HepG2 (cell line): ENCODE measurements around the gene RSAD1. TPM values are rescaled to one million over a fixed set of nuclear protein-coding genes. Genes with fewer than 3 reads are reported as not detected.

ENCODE experiments used
- ATAC-seq: fragments of 200-7000 bp; cut with Tn5 transposase; 3 replicates; pipeline ENCODE4 v1.9.1; 2020; ENCODE audit warnings: mild to moderate bottlenecking, moderate library complexity
- BruUV-seq: library from RNA; stranded (reverse); fragments of 400-500 nt; replicated peaks from 2 replicates; lab custom pipeline; 2021; lab: Mats Ljungman, UMichigan
- CTCF ChIA-PET: fragments of 300-600 bp; formaldehyde crosslinking; extraction: SDS; loops from one replicate; lab custom pipeline; 2021; ENCODE audit warnings: low total read pairs, inconsistent platforms, low intra/inter-chr PET ratio; lab: Yijun Ruan, JAX
- POLR2A ChIA-PET: fragments of 350-600 bp; sonication (Branson Sonifier 250); formaldehyde crosslinking; loops from one replicate; lab custom pipeline; 2020; ENCODE audit warnings: antibody characterized with exemption, inconsistent platforms; lab: Yijun Ruan, JAX
- DNase-seq: peaks from one replicate; pipeline ENCODE4 v3.0.0-alpha.2; 2015; ENCODE audit warnings: low spot score
- FAIRE-seq: peaks from 3 replicates; lab custom pipeline; 2011; peaks lifted over from hg19 to GRCh38; lab: Jason Lieb, UNC
- H2AFZ ChIP-seq: one replicate; pipeline ENCODE4 v1.6.1; 2011; ENCODE audit warnings: low read length, inconsistent platforms
- H3K27ac ChIP-seq: fragments of 300-600 bp; 3 replicates; pipeline ENCODE4 v1.8.0; 2011; ENCODE audit warnings: mixed run types, mild to moderate bottlenecking, mixed read lengths, low read length, inconsistent platforms; ENCODE audit not compliant: insufficient read depth; ENCODE audit errors: extremely low read length
- H3K27me3 ChIP-seq, 2 experiments: fragments of 200-600 bp in 1 of 2; 2 replicates in 1 of 2; 3 replicates in 1 of 2; pipeline versions ENCODE4 v1.6.0 to v1.8.0; 2011; ENCODE audit warnings: low read length in 2 of 2, mild to moderate bottlenecking in 2 of 2, moderate library complexity in 2 of 2, inconsistent platforms in 1 of 2; ENCODE audit not compliant: insufficient read depth in 2 of 2, control insufficient read depth in 1 of 2
- H3K36me3 ChIP-seq, 2 experiments: fragments of 200-600 bp in 1 of 2; replicated peaks in 1 of 2; 2 replicates in 1 of 2; 3 replicates in 1 of 2; pipeline versions ENCODE4 v1.5.1 to v1.8.0; 2011; ENCODE audit warnings: low read length in 2 of 2, inconsistent platforms in 1 of 2; ENCODE audit not compliant: insufficient read depth in 2 of 2, control insufficient read depth in 1 of 2
- H3K4me1 ChIP-seq: 2 replicates; pipeline ENCODE4 v1.5.1; 2012; ENCODE audit warnings: low read length, inconsistent platforms; ENCODE audit not compliant: insufficient read depth
- H3K4me2 ChIP-seq: 2 replicates; pipeline ENCODE4 v1.6.0; 2011; ENCODE audit warnings: low read depth, low read length, inconsistent platforms
- H3K4me3 ChIP-seq, 3 experiments: fragments of 200-600 bp in 1 of 3; sonication (generic), shearing (Covaris generic) in 1 of 3; replicated peaks in 1 of 3; 2 replicates each; pipeline ENCODE4 v1.5.1; 2011 to 2016; ENCODE audit warnings: low read length in 3 of 3, inconsistent platforms in 2 of 3, low read depth in 2 of 3, mild to moderate bottlenecking in 2 of 3, control low read depth in 1 of 3, mixed read lengths in 1 of 3; ENCODE audit not compliant: insufficient read depth in 1 of 3
- H3K79me2 ChIP-seq: one replicate; pipeline ENCODE4 v1.6.1; 2011; ENCODE audit warnings: low read length, inconsistent platforms; ENCODE audit not compliant: insufficient read depth
- H3K9ac ChIP-seq: 2 replicates; pipeline ENCODE4 v1.6.0; 2011; ENCODE audit warnings: mild to moderate bottlenecking, low read depth, low read length, inconsistent platforms; ENCODE audit not compliant: insufficient read depth
- H3K9me3 ChIP-seq: 2 replicates; pipeline ENCODE4 v1.5.1; 2012; ENCODE audit warnings: mild to moderate bottlenecking, low read length
- H4K20me1 ChIP-seq: 2 replicates; pipeline ENCODE4 v1.6.0; 2011; ENCODE audit warnings: inconsistent platforms, mild to moderate bottlenecking, low read length, moderate library complexity; ENCODE audit not compliant: insufficient read depth
- ATF2 ChIP-seq: sonication (generic); formaldehyde crosslinking; IDR thresholded peaks from 2 replicates; pipeline ENCODE4 v1.4.0; 2020; ENCODE audit warnings: missing genetic modification reagents
- ELK4 ChIP-seq: sonication (generic); formaldehyde crosslinking; IDR thresholded peaks from 2 replicates; pipeline ENCODE4 v1.9.0; 2021; ENCODE audit warnings: missing genetic modification reagents, borderline replicate concordance
- GMEB1 ChIP-seq: sonication (generic); formaldehyde crosslinking; IDR thresholded peaks from 2 replicates; pipeline ENCODE4 v1.5.1; 2020; ENCODE audit warnings: missing genetic modification reagents, mild to moderate bottlenecking, borderline replicate concordance
- HNRNPL ChIP-seq: fragments of 200-400 bp; formaldehyde crosslinking; IDR thresholded peaks from 2 replicates; pipeline ENCODE4 v1.6.1; 2017; ENCODE audit warnings: mild to moderate bottlenecking, low read depth, low read length
- NFE2 ChIP-seq: sonication (generic); formaldehyde crosslinking; IDR thresholded peaks from 2 replicates; pipeline ENCODE4 v1.4.0; 2020; ENCODE audit warnings: missing genetic modification reagents
- NRL ChIP-seq: sonication (generic); formaldehyde crosslinking; IDR thresholded peaks from 2 replicates; pipeline ENCODE4 v1.5.0; 2020; ENCODE audit warnings: missing genetic modification reagents, mild to moderate bottlenecking, moderate library complexity, borderline replicate concordance
- PLRG1 ChIP-seq: fragments of 450-650 bp; conservative IDR thresholded peaks from 2 replicates; pipeline ENCODE4 v1.6.1; 2016
- RBM39 ChIP-seq: fragments of 200-400 bp; formaldehyde crosslinking; IDR thresholded peaks from one replicate; pipeline ENCODE4 v1.6.1; 2018; ENCODE audit warnings: antibody characterized with exemption, mild to moderate bottlenecking, low read depth, low read length; ENCODE audit not compliant: poor library complexity, severe bottlenecking
- SRY ChIP-seq: sonication (generic); formaldehyde crosslinking; IDR thresholded peaks from 2 replicates; pipeline ENCODE4 v1.8.0; 2022; ENCODE audit warnings: mild to moderate bottlenecking, missing genetic modification reagents
- TFAP4 ChIP-seq: sonication (generic); IDR thresholded peaks from 2 replicates; pipeline ENCODE4 v1.6.1; 2016; ENCODE audit warnings: low read depth, borderline replicate concordance
- THAP7 ChIP-seq: sonication (generic); formaldehyde crosslinking; IDR thresholded peaks from 2 replicates; pipeline ENCODE4 v1.8.1; 2023; ENCODE audit warnings: mild to moderate bottlenecking, missing genetic modification reagents
- XBP1 ChIP-seq: sonication (generic); formaldehyde crosslinking; IDR thresholded peaks from 2 replicates; pipeline ENCODE4 v1.5.0; 2020; ENCODE audit warnings: missing genetic modification reagents
- ZNF276 ChIP-seq: sonication (generic); formaldehyde crosslinking; IDR thresholded peaks from 2 replicates; pipeline ENCODE4 v1.4.0; 2020; ENCODE audit warnings: mild to moderate bottlenecking, low read depth, missing genetic modification reagents
- ZNF30 ChIP-seq: sonication (generic); formaldehyde crosslinking; IDR thresholded peaks from 2 replicates; pipeline ENCODE4 v1.5.0; 2020; ENCODE audit warnings: mild to moderate bottlenecking, missing genetic modification reagents
- WGBS: methylation state at CpG from one replicate; pipeline ENCODE4 v1.1.6; 2017; ENCODE audit warnings: low lambda C conversion rate; 5-methylcytosine and 5-hydroxymethylcytosine counted together
- in situ Hi-C: cut with HindIII; loops from 2 replicates; pipeline ENCODE4 v1.10.0; 2017; ENCODE audit warnings: low pct_unique_long_range_greater_than_20kb; ENCODE audit not compliant: extremely low pct_ligation_motif_present
- intact Hi-C: fragments of 100-400 bp; cut with micrococcal nuclease; formaldehyde crosslinking; loops from one replicate; pipeline ENCODE4 v1.10.0; 2022; ENCODE audit not compliant: unreplicated experiment
- polyA plus RNA-seq, 8 experiments: library from polyadenylated mRNA; depleted of rRNA in 3 of 8; stranded (reverse) in 7 of 8; unstranded in 1 of 8; fragments of >200 nt; fragmentation: Illumina TruSeq in 4 of 8; extraction: Trizol in 4 of 8; gene quantifications; 2 replicates each; pipeline versions ENCODE4 v1.2.1 to v1.2.3, GENCODE V29; 2011 to 2016; ENCODE audit warnings: low read depth in 4 of 8, missing spikeins in 1 of 8, mixed read lengths in 1 of 8; ENCODE audit not compliant: insufficient read depth in 1 of 8
- total RNA-seq, 5 experiments: library from RNA; depleted of rRNA; stranded (reverse); fragments of >200 nt; fragmentation: Illumina TruSeq; extraction: Trizol; gene quantifications; 2 replicates each; pipeline ENCODE4 v1.2.3, GENCODE V29; 2016; ENCODE audit warnings: low read depth in 1 of 5

Gene RSAD1
- total and polyA plus RNA-seq, 2 of the 13 experiments (the other 11 are each of a cell fraction or from before 2014, with no cell fraction given): 22.7 to 27.7 TPM

GRCh38 chr17:50460831-50461526 is 17.7 kb upstream of the RSAD1 start (continued):
- TF ChIP-seq ATF2 (CRISPR knock-in tag): no peak
- no peak for TF ChIP-seq TFAP4
- no peak for TF ChIP-seq ZNF276
- 0 out of 2 replicates have a peak, but pooled peaks have one; percentile 21 for TF ChIP-seq HNRNPL
- 0 out of 2 replicates have a peak, but pooled peaks have one; percentile 56 for TF ChIP-seq THAP7 (CRISPR knock-in tag)

GRCh38 chr17:50461550-50462132 is 17.0 kb upstream of the RSAD1 start:
- no peaks in the 10 kb centered on the region for H3K27me3 ChIP-seq
- ChIA-PET CTCF (no interaction called here), POLR2A (no interaction called here)
- BruUV-seq: no TSS peak
- no peaks in the 10 kb centered on the region; the same call in 1 of the 2 replicates for H4K20me1 ChIP-seq
- peaks cover 24% of the 10 kb centered on the region for H3K4me1 ChIP-seq
- intact Hi-C loops (no loop called here), in situ Hi-C loops (no loop called here)
- DNase-seq (no peak), ATAC-seq (no peak), FAIRE-seq (no peak)
- no peak overlapping the region for H3K27ac ChIP-seq
- H3K9ac ChIP-seq: no peak overlapping the region
- no peaks in the 10 kb centered on the region for H3K9me3 ChIP-seq
- WGBS: 96% methylated on average over 14 of the region's 14 CpGs
- H3K36me3 ChIP-seq: peaks cover 5 to 18% of the 10 kb centered on the region in 2 experiments; a peak in 4 of 5 replicates
- H3K4me2 ChIP-seq: no peak overlapping the region
- H3K4me3 ChIP-seq: no peak overlapping the region
- TF ChIP-seq ELK4 (CRISPR knock-in tag) (no peak), XBP1 (CRISPR knock-in tag) (no peak), ZNF30 (CRISPR knock-in tag) (no peak), RBM39 (no peak), NRL (CRISPR knock-in tag) (no peak), NFE2 (CRISPR knock-in tag) (no peak), SRY (CRISPR knock-in tag) (no peak), PLRG1 (no peak), GMEB1 (no peak)
- no peak overlapping the region for H2AFZ ChIP-seq
- H3K79me2 ChIP-seq: no peaks in the 10 kb centered on the region
